ENCODE measurements around the gene ZNF581. TPM values are rescaled to one million over a fixed set of nuclear protein-coding genes. Genes with fewer than 3 reads are reported as not detected.

ZNF581 gene
- total RNA-seq, 4 donors from 2014 or later = 8.4 to 17.5 (median 11.4) TPM

GRCh38 chr19:55690769-55691545 lies 47.5 kb downstream of the ZNF581 start:
- Histone ChIP-seq H3K4me1 (peaks cover 0 to 25% (median 0%) of the 10 kb centered on the region in 3 donors), H3K36me3 (peaks cover 0 to 100% of the 10 kb centered on the region in 2 donors), H3K27ac (no peak overlapping the region), H3K27me3 (no peaks in the 10 kb centered on the region), H3K9me3 (no peaks in the 10 kb centered on the region), H3K4me3 (no peak overlapping the region)
- no peak for TF ChIP-seq EP300 (IDR thresholded peaks at IDR 0.05)
- no peak for TF ChIP-seq POLR2A (IDR thresholded peaks at IDR 0.05)
- TF ChIP-seq CTCF (IDR thresholded peaks at IDR 0.05) = no peak
- TF ChIP-seq POLR2AphosphoS5 (IDR thresholded peaks at IDR 0.05) = no peak
- 93% methylated on average over 15 of the region's 31 CpGs; no CpG with 5 or more reads in 1 of the 2 donors for WGBS, 2 donors (ENCODE audit: low coverage in 1 of 2)
- ATAC-seq = no peak

DNA sequence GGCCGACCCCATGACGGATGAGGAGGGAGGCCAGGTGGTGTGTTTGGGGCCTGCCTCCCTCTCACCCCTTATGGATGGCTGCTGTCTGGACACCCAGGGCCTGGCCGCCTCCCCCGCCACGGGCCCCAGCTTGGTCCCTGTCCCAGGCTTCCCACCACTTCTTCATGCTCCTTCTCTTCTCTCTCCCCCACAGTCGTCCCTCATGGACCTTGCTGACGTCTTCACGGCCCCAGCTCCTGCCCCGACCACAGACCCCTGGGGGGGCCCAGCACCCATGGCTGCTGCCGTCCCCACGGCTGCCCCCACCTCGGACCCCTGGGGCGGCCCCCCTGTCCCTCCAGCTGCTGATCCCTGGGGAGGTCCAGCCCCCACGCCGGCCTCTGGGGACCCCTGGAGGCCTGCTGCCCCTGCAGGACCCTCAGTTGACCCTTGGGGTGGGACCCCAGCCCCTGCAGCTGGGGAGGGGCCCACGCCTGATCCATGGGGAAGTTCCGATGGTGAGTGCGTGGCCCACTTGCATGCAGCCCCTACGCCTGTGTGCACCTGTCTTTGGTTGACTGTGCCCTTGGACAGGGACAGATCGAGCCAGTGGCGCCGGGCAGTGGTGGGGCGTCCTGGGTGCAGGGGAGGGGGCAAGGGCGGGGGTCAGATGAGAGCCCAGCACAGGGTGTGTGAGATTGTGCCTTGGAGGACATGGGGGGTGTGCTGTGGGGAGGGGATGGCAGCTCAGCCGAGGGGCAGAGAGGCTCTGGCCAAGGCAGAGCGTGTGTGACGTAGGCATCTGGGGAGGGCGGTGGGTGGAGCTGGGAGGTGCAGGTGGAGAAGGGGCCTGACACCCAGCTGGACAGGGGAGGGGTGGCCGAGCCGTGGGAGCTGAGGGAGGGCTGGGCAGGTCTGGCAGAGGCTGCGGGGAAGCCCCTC lies 48.4 kb downstream of the ZNF581 start:
- no peaks in the 10 kb centered on the region for H3K9me3 ChIP-seq
- no peak overlapping the region for H3K4me3 ChIP-seq
- no peaks in the 10 kb centered on the region for H3K27me3 ChIP-seq
- H3K4me1 ChIP-seq = peaks cover 0 to 18% (median 0%) of the 10 kb centered on the region in 3 donors
- no peak for TF ChIP-seq CTCF (IDR thresholded peaks at IDR 0.05)
- TF ChIP-seq POLR2A (IDR thresholded peaks at IDR 0.05) = no peak
- no peak for TF ChIP-seq POLR2AphosphoS5 (IDR thresholded peaks at IDR 0.05)
- TF ChIP-seq EP300 (IDR thresholded peaks at IDR 0.05) = no peak
- ATAC-seq = no peak
- 82 to 92% methylated on average over 5 to 11 of the region's 31 CpGs for WGBS, 2 donors (ENCODE audit: low coverage in 1 of 2)
- H3K36me3 ChIP-seq = peaks cover 0 to 100% of the 10 kb centered on the region in 2 donors
- H3K27ac ChIP-seq = no peak overlapping the region

DNA sequence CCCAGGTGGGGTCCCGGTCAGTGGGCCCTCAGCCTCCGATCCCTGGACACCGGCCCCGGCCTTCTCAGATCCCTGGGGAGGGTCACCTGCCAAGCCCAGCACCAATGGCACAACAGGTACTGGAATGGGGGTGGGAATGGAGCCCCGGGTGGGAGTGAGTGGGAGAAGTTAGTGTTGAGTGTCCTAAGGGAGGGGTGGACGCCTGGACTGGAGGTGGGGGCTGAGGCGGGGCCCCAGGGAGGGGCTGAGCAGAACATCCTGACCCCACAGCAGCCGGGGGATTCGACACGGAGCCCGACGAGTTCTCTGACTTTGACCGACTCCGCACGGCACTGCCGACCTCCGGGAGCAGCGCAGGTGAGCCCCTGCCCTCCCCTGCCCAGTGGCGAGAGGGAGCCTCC lies 49.2 kb downstream of the ZNF581 start:
- no peak for ATAC-seq
- Histone ChIP-seq H3K27me3 (no peaks in the 10 kb centered on the region), H3K4me1 (peaks cover 0 to 13% (median 0%) of the 10 kb centered on the region in 3 donors), H3K27ac (no peak overlapping the region), H3K36me3 (peaks cover 0 to 100% of the 10 kb centered on the region in 2 donors), H3K4me3 (no peak overlapping the region), H3K9me3 (no peaks in the 10 kb centered on the region)
- 90 to 100% methylated on average over 1 to 7 of the region's 19 CpGs for WGBS, 2 donors (ENCODE audit: low coverage in 1 of 2)
- TF ChIP-seq POLR2A (IDR thresholded peaks at IDR 0.05) = no peak
- no peak for TF ChIP-seq CTCF (IDR thresholded peaks at IDR 0.05)
- TF ChIP-seq EP300 (IDR thresholded peaks at IDR 0.05) = no peak
- TF ChIP-seq POLR2AphosphoS5 (IDR thresholded peaks at IDR 0.05) = no peak

DNA sequence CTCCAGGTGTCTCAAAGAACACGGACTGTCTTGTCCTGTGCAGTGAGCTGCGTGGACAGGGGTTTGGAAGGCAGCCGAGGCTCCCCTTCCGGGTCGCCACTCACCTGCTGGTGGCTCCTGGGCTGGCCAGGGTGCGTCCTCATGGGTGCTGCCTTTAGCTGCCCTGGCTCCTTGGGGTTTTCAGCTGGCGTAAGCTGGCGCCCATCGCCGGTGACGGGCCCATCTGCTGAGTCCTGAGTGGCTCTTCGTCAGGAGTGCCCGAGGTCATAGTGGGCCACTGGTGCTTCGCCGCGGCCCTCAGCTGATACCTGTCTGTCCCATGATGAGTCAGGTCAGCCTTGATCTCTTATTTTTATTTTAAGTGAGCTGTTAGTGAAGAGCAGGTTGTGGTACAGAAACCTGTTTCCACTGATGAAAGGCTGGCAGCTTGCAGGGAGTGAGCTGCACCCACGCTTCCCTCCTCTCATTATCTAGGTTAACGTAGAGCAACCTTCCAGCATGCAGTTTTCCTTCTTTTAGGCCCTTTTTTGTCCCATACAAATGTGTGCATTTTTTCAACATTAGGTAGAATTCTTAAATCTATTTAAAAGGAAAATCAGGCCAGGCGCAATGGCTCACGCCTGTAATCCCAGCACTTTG lies 50.0 kb downstream of the ZNF581 start:
- Histone ChIP-seq H3K27ac (no peak overlapping the region), H3K9me3 (no peaks in the 10 kb centered on the region), H3K36me3 (peaks cover 0 to 100% of the 10 kb centered on the region in 2 donors), H3K4me3 (no peak overlapping the region), H3K4me1 (peaks cover 0 to 5% (median 0%) of the 10 kb centered on the region in 3 donors), H3K27me3 (no peaks in the 10 kb centered on the region)
- TF ChIP-seq EP300 (IDR thresholded peaks at IDR 0.05) (no peak), CTCF (IDR thresholded peaks at IDR 0.05) (no peak), POLR2AphosphoS5 (IDR thresholded peaks at IDR 0.05) (no peak)
- ATAC-seq = no peak
- 80 to 100% methylated on average over 1 to 4 of the region's 20 CpGs for WGBS, 2 donors (ENCODE audit: low coverage in 1 of 2)

All from gastroesophageal sphincter (tissue), 4 donors.